ENCODE results near the gene SPATA18. TPM values are rescaled to one million over a fixed set of nuclear protein-coding genes. Genes with fewer than 3 reads are reported as not detected.

Gene SPATA18
- total RNA-seq, 3 donors from 2014 or later (not counting 1 experiment from before 2014, with no cell fraction given) = not detected

DNA sequence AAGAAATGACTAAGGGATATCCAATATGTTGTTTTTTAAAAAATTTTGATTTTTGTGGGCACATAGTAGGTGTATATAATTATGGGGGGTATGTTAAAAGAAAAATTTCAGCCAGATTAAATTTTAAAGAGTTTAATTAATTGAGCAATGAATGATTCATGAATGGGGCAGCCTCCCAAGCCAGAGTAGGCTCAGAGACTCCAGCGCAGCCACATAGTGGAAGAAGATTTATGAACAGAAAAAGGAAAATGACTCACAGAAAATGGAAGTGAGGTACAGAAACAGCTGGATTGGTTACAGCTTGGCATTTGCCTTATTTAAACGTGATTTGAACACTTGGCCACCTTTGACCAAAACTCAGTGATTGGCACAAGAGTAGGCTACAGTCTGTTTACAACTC lies 91.7 kb downstream of the SPATA18 start:
- Mint-ChIP-seq H3K4me3 (no peak overlapping the region), H3K27ac (no peak overlapping the region), H3K4me1 (no peaks in the 10 kb centered on the region), H3K36me3 (no peaks in the 10 kb centered on the region), H3K27me3 (ENCODE audit: low read depth in 2 of 2) (no peaks in the 10 kb centered on the region), H3K9me3 (peaks cover 4% of the 10 kb centered on the region in 2 donors)
- no peak overlapping the region for H3K27ac ChIP-seq (ENCODE audit: low read length)
- 75% methylated on average over 2 of the region's 2 CpGs for WGBS (ENCODE audit: insufficient coverage)
- no peak for DNase-seq
- no peaks in the 10 kb centered on the region for H3K27me3 ChIP-seq (ENCODE audit: control insufficient read depth, insufficient read depth, low read length)
- H3K9me3 ChIP-seq (ENCODE audit: control insufficient read depth, insufficient read depth, low read length) = no peaks in the 10 kb centered on the region
- H3K36me3 ChIP-seq (ENCODE audit: control insufficient read depth, insufficient read depth, low read length) = no peaks in the 10 kb centered on the region
- no peaks in the 10 kb centered on the region for H3K4me1 ChIP-seq (ENCODE audit: control insufficient read depth, insufficient read depth, low read length)
- TF ChIP-seq, protein P1, sequence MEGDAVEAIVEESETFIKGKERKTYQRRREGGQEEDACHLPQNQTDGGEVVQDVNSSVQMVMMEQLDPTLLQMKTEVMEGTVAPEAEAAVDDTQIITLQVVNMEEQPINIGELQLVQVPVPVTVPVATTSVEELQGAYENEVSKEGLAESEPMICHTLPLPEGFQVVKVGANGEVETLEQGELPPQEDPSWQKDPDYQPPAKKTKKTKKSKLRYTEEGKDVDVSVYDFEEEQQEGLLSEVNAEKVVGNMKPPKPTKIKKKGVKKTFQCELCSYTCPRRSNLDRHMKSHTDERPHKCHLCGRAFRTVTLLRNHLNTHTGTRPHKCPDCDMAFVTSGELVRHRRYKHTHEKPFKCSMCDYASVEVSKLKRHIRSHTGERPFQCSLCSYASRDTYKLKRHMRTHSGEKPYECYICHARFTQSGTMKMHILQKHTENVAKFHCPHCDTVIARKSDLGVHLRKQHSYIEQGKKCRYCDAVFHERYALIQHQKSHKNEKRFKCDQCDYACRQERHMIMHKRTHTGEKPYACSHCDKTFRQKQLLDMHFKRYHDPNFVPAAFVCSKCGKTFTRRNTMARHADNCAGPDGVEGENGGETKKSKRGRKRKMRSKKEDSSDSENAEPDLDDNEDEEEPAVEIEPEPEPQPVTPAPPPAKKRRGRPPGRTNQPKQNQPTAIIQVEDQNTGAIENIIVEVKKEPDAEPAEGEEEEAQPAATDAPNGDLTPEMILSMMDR (IDR thresholded peaks at IDR 0.05) = no peak
- intact Hi-C loops (cut with micrococcal nuclease) = no loop called here
- no peak overlapping the region for H3K4me3 ChIP-seq (ENCODE audit: low read length)
- no peak for ATAC-seq

DNA sequence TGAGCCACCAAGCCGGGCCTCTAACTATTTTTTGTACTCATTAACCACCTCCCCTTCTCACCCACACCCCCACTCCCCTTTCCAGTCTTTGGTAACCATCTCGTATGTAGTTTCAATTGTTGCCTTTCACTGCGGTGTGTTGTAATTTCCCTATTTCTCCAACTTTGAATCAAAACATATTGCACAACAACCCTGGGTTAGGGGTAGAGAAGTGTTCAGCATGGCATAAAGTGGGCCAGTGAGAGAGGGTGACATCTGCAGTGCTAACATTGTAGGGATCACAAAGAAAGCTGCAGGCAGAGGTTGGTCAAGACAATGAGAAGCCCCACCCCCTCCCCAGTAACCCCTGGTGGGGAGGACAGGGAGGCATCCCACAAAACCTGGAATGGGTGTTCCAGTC lies 92.7 kb downstream of the SPATA18 start:
- Histone ChIP-seq H3K27me3 (ENCODE audit: control insufficient read depth, insufficient read depth, low read length) (no peaks in the 10 kb centered on the region), H3K36me3 (ENCODE audit: control insufficient read depth, insufficient read depth, low read length) (no peaks in the 10 kb centered on the region), H3K4me1 (ENCODE audit: control insufficient read depth, insufficient read depth, low read length) (no peaks in the 10 kb centered on the region), H3K9me3 (ENCODE audit: control insufficient read depth, insufficient read depth, low read length) (no peaks in the 10 kb centered on the region), H3K4me3 (ENCODE audit: low read length) (no peak overlapping the region), H3K27ac (ENCODE audit: low read length) (no peak overlapping the region)
- no peaks in the 10 kb centered on the region for H3K4me1 Mint-ChIP-seq
- H3K9me3 Mint-ChIP-seq = peaks cover 2 to 4% of the 10 kb centered on the region in 2 donors
- intact Hi-C loops (cut with micrococcal nuclease) = no loop called here
- WGBS (ENCODE audit: insufficient coverage) = 72% methylated on average over 2 of the region's 3 CpGs
- H3K4me3 Mint-ChIP-seq = no peak overlapping the region
- DNase-seq (no peak), ATAC-seq (no peak)
- no peak overlapping the region for H3K27ac Mint-ChIP-seq
- TF ChIP-seq, protein P1 (IDR thresholded peaks at IDR 0.05) = no peak
- H3K36me3 Mint-ChIP-seq = no peaks in the 10 kb centered on the region
- H3K27me3 Mint-ChIP-seq (ENCODE audit: low read depth in 2 of 2) = no peaks in the 10 kb centered on the region

DNA sequence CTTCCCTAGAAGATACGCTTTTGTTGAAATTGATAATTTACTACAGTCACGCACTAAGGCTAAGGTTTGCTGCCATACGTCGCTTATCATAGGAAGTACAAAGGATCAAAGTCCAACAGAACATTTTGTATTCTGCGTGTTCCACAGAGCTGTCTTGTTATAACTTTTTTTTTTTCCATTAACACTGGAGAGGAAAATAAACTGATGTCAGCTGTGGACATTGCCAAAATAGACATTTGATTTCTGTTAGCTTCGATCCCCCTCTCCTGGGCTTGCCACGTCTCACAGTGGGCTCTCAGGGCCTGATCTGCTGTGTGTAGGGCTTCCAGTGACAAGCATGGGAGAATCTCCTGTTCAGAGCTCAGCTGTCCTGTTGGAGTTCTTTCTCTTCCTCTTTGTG lies 93.3 kb downstream of the SPATA18 start:
- no peaks in the 10 kb centered on the region for H3K36me3 Mint-ChIP-seq
- ATAC-seq (no peak), DNase-seq (no peak)
- Histone ChIP-seq H3K36me3 (ENCODE audit: control insufficient read depth, insufficient read depth, low read length) (no peaks in the 10 kb centered on the region), H3K9me3 (ENCODE audit: control insufficient read depth, insufficient read depth, low read length) (no peaks in the 10 kb centered on the region), H3K4me3 (ENCODE audit: low read length) (no peak overlapping the region), H3K4me1 (ENCODE audit: control insufficient read depth, insufficient read depth, low read length) (no peaks in the 10 kb centered on the region), H3K27ac (ENCODE audit: low read length) (no peak overlapping the region), H3K27me3 (ENCODE audit: control insufficient read depth, insufficient read depth, low read length) (no peaks in the 10 kb centered on the region)
- TF ChIP-seq, protein P1 (IDR thresholded peaks at IDR 0.05) = no peak
- 90% methylated on average over 7 of the region's 7 CpGs for WGBS (ENCODE audit: insufficient coverage)
- H3K9me3 Mint-ChIP-seq = peaks cover 2 to 4% of the 10 kb centered on the region in 2 donors
- no peak overlapping the region for H3K4me3 Mint-ChIP-seq
- intact Hi-C loops (cut with micrococcal nuclease) = no loop called here
- H3K27me3 Mint-ChIP-seq (ENCODE audit: low read depth in 2 of 2) = no peaks in the 10 kb centered on the region
- no peak overlapping the region for H3K27ac Mint-ChIP-seq
- no peaks in the 10 kb centered on the region for H3K4me1 Mint-ChIP-seq

Other genes with a start within 250 kb of the SPATA18 start
- 10 to 100 TPM; 26.9 to 35.9 (median 35.1) TPM for gene DCUN1D4, start 208.2 kb upstream of the SPATA18 start, total RNA-seq
- gene LRRC66, start 30.9 kb upstream of the SPATA18 start, total RNA-seq = not detected
- 1 to 10 TPM in 1 of 3 donors, under 1 TPM in 2; 0.14 to 1.6 (median 0.68) TPM for gene SGCB, start 13.0 kb upstream of the SPATA18 start, total RNA-seq

Measured in natural killer cell (primary cell).